WTC11 (cell line): ENCODE measurements around the gene GRB10. TPM values are rescaled to one million over a fixed set of nuclear protein-coding genes. Genes with fewer than 3 reads are reported as not detected.

ENCODE experiments used
- ATAC-seq: fragments of 200-7000 bp; cut with Tn5 transposase; 2 replicates; pipeline ENCODE4 v1.10.0; 2021; ENCODE audit warnings: mild to moderate bottlenecking, moderate library complexity
- CTCF ChIA-PET: fragments of 300-600 bp; sonication (Branson Sonifier 250); formaldehyde crosslinking; loops from one replicate; lab custom pipeline; 2021; ENCODE audit warnings: antibody characterized with exemption; lab: Charles Lee
- POLR2A ChIA-PET: fragments of 350-600 bp; sonication (Branson Sonifier 250); formaldehyde crosslinking; loops from one replicate; lab custom pipeline; 2021; ENCODE audit warnings: antibody characterized with exemption; lab: Charles Lee
- DNase-seq: peaks from one replicate; pipeline ENCODE4 v3.0.0; 2021; ENCODE audit warnings: low spot score
- H3K27ac Mint-ChIP-seq: 2 replicates; pipeline ENCODE4 v1.8.0; 2021; ENCODE audit warnings: mixed read lengths
- H3K27me3 Mint-ChIP-seq: 2 replicates; pipeline ENCODE4 v1.8.0; 2021; ENCODE audit warnings: low read depth, mild to moderate bottlenecking, moderate library complexity, mixed read lengths
- H3K36me3 Mint-ChIP-seq: 2 replicates; pipeline ENCODE4 v1.8.0; 2021; ENCODE audit warnings: mixed read lengths
- H3K4me1 Mint-ChIP-seq: 2 replicates; pipeline ENCODE4 v1.8.0; 2022; ENCODE audit warnings: mixed read lengths
- H3K4me3 Mint-ChIP-seq: 2 replicates; pipeline ENCODE4 v1.8.0; 2021; ENCODE audit warnings: mild to moderate bottlenecking, moderate library complexity, mixed read lengths
- H3K9me3 Mint-ChIP-seq: 2 replicates; pipeline ENCODE4 v1.8.0; 2021; ENCODE audit warnings: mixed read lengths
- ATF6 ChIP-seq: sonication (generic); formaldehyde crosslinking; IDR thresholded peaks from 2 replicates; pipeline ENCODE4 v1.8.1; 2023; ENCODE audit warnings: mild to moderate bottlenecking, missing genetic modification reagents
- CBFB ChIP-seq: sonication (generic); formaldehyde crosslinking; IDR thresholded peaks from 2 replicates; pipeline ENCODE4 v1.8.1; 2022; ENCODE audit warnings: mild to moderate bottlenecking, low read depth, missing genetic modification reagents
- FOXJ3 ChIP-seq: sonication (generic); formaldehyde crosslinking; IDR thresholded peaks from 2 replicates; pipeline ENCODE4 v1.9.0; 2021; ENCODE audit warnings: missing genetic modification reagents, mild to moderate bottlenecking, borderline replicate concordance
- FOXK1 ChIP-seq: sonication (generic); formaldehyde crosslinking; IDR thresholded peaks from 2 replicates; pipeline ENCODE4 v1.8.0; 2022; ENCODE audit warnings: mild to moderate bottlenecking, moderate library complexity, missing genetic modification reagents
- GABPB1 ChIP-seq: sonication (generic); formaldehyde crosslinking; IDR thresholded peaks from 2 replicates; pipeline ENCODE4 v1.8.1; 2023; ENCODE audit warnings: mild to moderate bottlenecking, missing genetic modification reagents
- GTF2I ChIP-seq: fragments of 250-450 bp; sonication (Bioruptor Pico); conservative IDR thresholded peaks from 2 replicates; pipeline ENCODE4 v1.4.0; 2021; ENCODE audit warnings: mild to moderate bottlenecking
- MXD4 ChIP-seq: fragments of 250-450 bp; sonication (Bioruptor Pico); IDR thresholded peaks from 2 replicates; pipeline ENCODE4 v1.8.0; 2021; ENCODE audit warnings: mild to moderate bottlenecking, moderate library complexity, borderline replicate concordance
- NR2C2 ChIP-seq: sonication (generic); formaldehyde crosslinking; IDR thresholded peaks from 2 replicates; pipeline ENCODE4 v1.8.0; 2022; ENCODE audit warnings: mild to moderate bottlenecking, missing genetic modification reagents
- NR3C1 ChIP-seq: sonication (generic); formaldehyde crosslinking; conservative IDR thresholded peaks from 2 replicates; pipeline ENCODE4 v1.8.1; 2023; ENCODE audit warnings: low read depth, mild to moderate bottlenecking, missing genetic modification reagents
- ZNF281 ChIP-seq: sonication (generic); formaldehyde crosslinking; IDR thresholded peaks from 2 replicates; pipeline ENCODE4 v1.8.0; 2023; ENCODE audit warnings: mild to moderate bottlenecking, missing genetic modification reagents
- ZNF317 ChIP-seq: sonication (generic); formaldehyde crosslinking; IDR thresholded peaks from 2 replicates; pipeline ENCODE4 v1.8.1; 2023; ENCODE audit warnings: low read depth, mild to moderate bottlenecking, moderate library complexity, missing genetic modification reagents, borderline replicate concordance
- ZNF416 ChIP-seq: fragments of 250-450 bp; sonication (Bioruptor Pico); IDR thresholded peaks from 2 replicates; pipeline ENCODE4 v1.9.0; 2021; ENCODE audit warnings: mild to moderate bottlenecking, inconsistent platforms
- total RNA-seq: library from RNA; stranded (reverse); gene quantifications from 3 replicates; pipeline ENCODE4 v1.2.3, GENCODE V29; 2021
- TF ChIP-seq, protein P1 (sequence below): fragments of 250-450 bp; sonication (Bioruptor Pico); IDR thresholded peaks from 2 replicates; pipeline ENCODE4 v1.9.0; 2021; ENCODE audit warnings: mild to moderate bottlenecking, borderline replicate concordance
- TF ChIP-seq, protein P2 (sequence below): sonication (generic); formaldehyde crosslinking; IDR thresholded peaks from 2 replicates; pipeline ENCODE4 v1.8.0; 2023; ENCODE audit warnings: missing genetic modification reagents
- TF ChIP-seq, protein P3 (sequence below): sonication (generic); formaldehyde crosslinking; IDR thresholded peaks from 2 replicates; pipeline ENCODE4 v1.8.0; 2023; ENCODE audit warnings: missing genetic modification reagents, mild to moderate bottlenecking, borderline replicate concordance
- TF ChIP-seq, protein P4 (sequence below): sonication (generic); formaldehyde crosslinking; IDR thresholded peaks from 2 replicates; pipeline ENCODE4 v1.8.0; 2022; ENCODE audit warnings: mild to moderate bottlenecking, missing genetic modification reagents
- TF ChIP-seq, protein P5 (sequence below): sonication (generic); formaldehyde crosslinking; IDR thresholded peaks from 2 replicates; pipeline ENCODE4 v1.8.1; 2022; ENCODE audit warnings: mild to moderate bottlenecking, moderate library complexity, missing genetic modification reagents

The GRB10 gene
- total RNA-seq, 1 experiment from 2014 or later: 103 TPM

- TF ChIP-seq NR2C2 (CRISPR knock-in tag) (no peak), NR3C1 (no peak), GTF2I (CRISPR knock-in tag) (no peak), ZNF317 (CRISPR knock-in tag) (no peak)
These were observed 117.8 kb downstream of the GRB10 start (continued) for GRCh38 chr7:50664937-50665336.

DNA sequence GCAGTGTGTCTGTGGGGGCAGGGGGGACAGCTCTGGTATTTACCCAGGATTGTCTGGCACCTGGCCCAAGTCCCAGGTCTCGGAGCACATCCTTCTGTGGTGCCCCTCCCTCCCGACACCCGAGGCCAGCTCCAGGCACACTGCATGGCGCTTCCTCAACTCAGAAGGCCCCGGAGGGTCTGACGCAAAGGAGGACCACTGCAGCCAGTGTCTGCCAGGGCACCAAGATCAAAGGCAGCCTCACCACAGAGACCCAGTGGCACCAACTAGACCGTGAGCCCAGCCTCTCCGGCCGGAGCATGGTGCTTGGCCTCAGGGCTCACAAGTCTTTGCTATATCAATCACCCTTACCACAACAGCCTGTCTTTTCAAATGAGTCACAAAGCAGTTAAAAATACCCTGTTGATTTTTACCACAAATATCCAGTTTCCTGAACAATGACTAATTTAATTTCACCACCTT, 118.2 kb downstream of the GRB10 start:
- Mint-ChIP-seq H3K27ac (no peak overlapping the region), H3K4me3 (no peak overlapping the region), H3K4me1 (peaks cover 2% of the 10 kb centered on the region), H3K36me3 (peaks cover 29% of the 10 kb centered on the region), H3K27me3 (no peaks in the 10 kb centered on the region), H3K9me3 (no peaks in the 10 kb centered on the region)
- CTCF ChIA-PET: interaction anchor here (1.5 kb wide), 1 partner anchor 336 kb away, joined by 3 read pairs; no protein-coding TSS in a partner anchor
- POLR2A ChIA-PET: interaction anchor here (0.5 kb wide), 1 partner anchor 12 kb away, joined by 6 read pairs; no protein-coding TSS in a partner anchor
- ATAC-seq (no peak), DNase-seq (no peak)
- TF ChIP-seq ATF6 (CRISPR knock-in tag): no peak
- no peak for TF ChIP-seq ZNF281
- no peak for TF ChIP-seq GABPB1
- no peak for TF ChIP-seq FOXJ3
- TF ChIP-seq MXD4: no peak
- TF ChIP-seq, protein P1, sequence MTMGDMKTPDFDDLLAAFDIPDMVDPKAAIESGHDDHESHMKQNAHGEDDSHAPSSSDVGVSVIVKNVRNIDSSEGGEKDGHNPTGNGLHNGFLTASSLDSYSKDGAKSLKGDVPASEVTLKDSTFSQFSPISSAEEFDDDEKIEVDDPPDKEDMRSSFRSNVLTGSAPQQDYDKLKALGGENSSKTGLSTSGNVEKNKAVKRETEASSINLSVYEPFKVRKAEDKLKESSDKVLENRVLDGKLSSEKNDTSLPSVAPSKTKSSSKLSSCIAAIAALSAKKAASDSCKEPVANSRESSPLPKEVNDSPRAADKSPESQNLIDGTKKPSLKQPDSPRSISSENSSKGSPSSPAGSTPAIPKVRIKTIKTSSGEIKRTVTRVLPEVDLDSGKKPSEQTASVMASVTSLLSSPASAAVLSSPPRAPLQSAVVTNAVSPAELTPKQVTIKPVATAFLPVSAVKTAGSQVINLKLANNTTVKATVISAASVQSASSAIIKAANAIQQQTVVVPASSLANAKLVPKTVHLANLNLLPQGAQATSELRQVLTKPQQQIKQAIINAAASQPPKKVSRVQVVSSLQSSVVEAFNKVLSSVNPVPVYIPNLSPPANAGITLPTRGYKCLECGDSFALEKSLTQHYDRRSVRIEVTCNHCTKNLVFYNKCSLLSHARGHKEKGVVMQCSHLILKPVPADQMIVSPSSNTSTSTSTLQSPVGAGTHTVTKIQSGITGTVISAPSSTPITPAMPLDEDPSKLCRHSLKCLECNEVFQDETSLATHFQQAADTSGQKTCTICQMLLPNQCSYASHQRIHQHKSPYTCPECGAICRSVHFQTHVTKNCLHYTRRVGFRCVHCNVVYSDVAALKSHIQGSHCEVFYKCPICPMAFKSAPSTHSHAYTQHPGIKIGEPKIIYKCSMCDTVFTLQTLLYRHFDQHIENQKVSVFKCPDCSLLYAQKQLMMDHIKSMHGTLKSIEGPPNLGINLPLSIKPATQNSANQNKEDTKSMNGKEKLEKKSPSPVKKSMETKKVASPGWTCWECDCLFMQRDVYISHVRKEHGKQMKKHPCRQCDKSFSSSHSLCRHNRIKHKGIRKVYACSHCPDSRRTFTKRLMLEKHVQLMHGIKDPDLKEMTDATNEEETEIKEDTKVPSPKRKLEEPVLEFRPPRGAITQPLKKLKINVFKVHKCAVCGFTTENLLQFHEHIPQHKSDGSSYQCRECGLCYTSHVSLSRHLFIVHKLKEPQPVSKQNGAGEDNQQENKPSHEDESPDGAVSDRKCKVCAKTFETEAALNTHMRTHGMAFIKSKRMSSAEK (CRISPR knock-in tag): no peak
- no peak for TF ChIP-seq ZNF416
- TF ChIP-seq, protein P2, sequence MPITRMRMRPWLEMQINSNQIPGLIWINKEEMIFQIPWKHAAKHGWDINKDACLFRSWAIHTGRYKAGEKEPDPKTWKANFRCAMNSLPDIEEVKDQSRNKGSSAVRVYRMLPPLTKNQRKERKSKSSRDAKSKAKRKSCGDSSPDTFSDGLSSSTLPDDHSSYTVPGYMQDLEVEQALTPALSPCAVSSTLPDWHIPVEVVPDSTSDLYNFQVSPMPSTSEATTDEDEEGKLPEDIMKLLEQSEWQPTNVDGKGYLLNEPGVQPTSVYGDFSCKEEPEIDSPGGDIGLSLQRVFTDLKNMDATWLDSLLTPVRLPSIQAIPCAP (CRISPR knock-in tag): no peak
- no peak for TF ChIP-seq CBFB
- TF ChIP-seq, protein P3, sequence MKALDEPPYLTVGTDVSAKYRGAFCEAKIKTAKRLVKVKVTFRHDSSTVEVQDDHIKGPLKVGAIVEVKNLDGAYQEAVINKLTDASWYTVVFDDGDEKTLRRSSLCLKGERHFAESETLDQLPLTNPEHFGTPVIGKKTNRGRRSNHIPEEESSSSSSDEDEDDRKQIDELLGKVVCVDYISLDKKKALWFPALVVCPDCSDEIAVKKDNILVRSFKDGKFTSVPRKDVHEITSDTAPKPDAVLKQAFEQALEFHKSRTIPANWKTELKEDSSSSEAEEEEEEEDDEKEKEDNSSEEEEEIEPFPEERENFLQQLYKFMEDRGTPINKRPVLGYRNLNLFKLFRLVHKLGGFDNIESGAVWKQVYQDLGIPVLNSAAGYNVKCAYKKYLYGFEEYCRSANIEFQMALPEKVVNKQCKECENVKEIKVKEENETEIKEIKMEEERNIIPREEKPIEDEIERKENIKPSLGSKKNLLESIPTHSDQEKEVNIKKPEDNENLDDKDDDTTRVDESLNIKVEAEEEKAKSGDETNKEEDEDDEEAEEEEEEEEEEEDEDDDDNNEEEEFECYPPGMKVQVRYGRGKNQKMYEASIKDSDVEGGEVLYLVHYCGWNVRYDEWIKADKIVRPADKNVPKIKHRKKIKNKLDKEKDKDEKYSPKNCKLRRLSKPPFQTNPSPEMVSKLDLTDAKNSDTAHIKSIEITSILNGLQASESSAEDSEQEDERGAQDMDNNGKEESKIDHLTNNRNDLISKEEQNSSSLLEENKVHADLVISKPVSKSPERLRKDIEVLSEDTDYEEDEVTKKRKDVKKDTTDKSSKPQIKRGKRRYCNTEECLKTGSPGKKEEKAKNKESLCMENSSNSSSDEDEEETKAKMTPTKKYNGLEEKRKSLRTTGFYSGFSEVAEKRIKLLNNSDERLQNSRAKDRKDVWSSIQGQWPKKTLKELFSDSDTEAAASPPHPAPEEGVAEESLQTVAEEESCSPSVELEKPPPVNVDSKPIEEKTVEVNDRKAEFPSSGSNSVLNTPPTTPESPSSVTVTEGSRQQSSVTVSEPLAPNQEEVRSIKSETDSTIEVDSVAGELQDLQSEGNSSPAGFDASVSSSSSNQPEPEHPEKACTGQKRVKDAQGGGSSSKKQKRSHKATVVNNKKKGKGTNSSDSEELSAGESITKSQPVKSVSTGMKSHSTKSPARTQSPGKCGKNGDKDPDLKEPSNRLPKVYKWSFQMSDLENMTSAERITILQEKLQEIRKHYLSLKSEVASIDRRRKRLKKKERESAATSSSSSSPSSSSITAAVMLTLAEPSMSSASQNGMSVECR (CRISPR knock-in tag): no peak
- TF ChIP-seq, protein P4, sequence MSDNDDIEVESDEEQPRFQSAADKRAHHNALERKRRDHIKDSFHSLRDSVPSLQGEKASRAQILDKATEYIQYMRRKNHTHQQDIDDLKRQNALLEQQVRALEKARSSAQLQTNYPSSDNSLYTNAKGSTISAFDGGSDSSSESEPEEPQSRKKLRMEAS (CRISPR knock-in tag): no peak
- TF ChIP-seq FOXK1 (CRISPR knock-in tag): no peak
- TF ChIP-seq, protein P5, sequence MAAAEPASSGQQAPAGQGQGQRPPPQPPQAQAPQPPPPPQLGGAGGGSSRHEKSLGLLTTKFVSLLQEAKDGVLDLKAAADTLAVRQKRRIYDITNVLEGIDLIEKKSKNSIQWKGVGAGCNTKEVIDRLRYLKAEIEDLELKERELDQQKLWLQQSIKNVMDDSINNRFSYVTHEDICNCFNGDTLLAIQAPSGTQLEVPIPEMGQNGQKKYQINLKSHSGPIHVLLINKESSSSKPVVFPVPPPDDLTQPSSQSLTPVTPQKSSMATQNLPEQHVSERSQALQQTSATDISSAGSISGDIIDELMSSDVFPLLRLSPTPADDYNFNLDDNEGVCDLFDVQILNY (CRISPR knock-in tag): no peak
- no peak for TF ChIP-seq ZNF317 (CRISPR knock-in tag)
